HG02763 (cell line): ENCODE measurements around the gene TC2N.
"Not testable (repeated sequence)": the region's sequence is repeated elsewhere in the genome, so short reads cannot be mapped to it uniquely, and the experiment has no call there.

Source experiments
- ATAC-seq: cut with Tn5 transposase; IDR thresholded peaks from one replicate; pipeline ENCODE4 v1.9.1; 2021; ENCODE audit warnings: mild to moderate bottlenecking, moderate library complexity; ENCODE audit not compliant: unreplicated experiment

Gene TC2N

GRCh38 chr14:91755570-91756295, 111.6 kb downstream of the TC2N start:
- ATAC-seq = no peak

GRCh38 chr14:91754819-91755218, 112.5 kb downstream of the TC2N start:
- no peak for ATAC-seq

GRCh38 chr14:91754185-91754584, 113.2 kb downstream of the TC2N start:
- ATAC-seq = no peak

- no peak for ATAC-seq
These were observed 113.7 kb downstream of the TC2N start for GRCh38 chr14:91753501-91754128.

GRCh38 chr14:91752961-91753360, 114.4 kb downstream of the TC2N start:
- no peak for ATAC-seq

- ATAC-seq = no peak
These were observed 115.6 kb downstream of the TC2N start for GRCh38 chr14:91751719-91752118.

- no peak for ATAC-seq
These were observed 116.6 kb downstream of the TC2N start for GRCh38 chr14:91750634-91751198.

- no peak for ATAC-seq
These were observed 117.5 kb downstream of the TC2N start for GRCh38 chr14:91749868-91750267.

GRCh38 chr14:91748049-91748448, 119.3 kb downstream of the TC2N start:
- no peak for ATAC-seq

- ATAC-seq = no peak
These were observed 122.0 kb downstream of the TC2N start for GRCh38 chr14:91745344-91745743.

- ATAC-seq = no peak
These were observed 123.3 kb downstream of the TC2N start for GRCh38 chr14:91744068-91744480.

GRCh38 chr14:91743305-91743653, 124.1 kb downstream of the TC2N start:
- ATAC-seq = no peak

- no peak for ATAC-seq
These were observed 124.6 kb downstream of the TC2N start for GRCh38 chr14:91742621-91743304.

- not testable (repeated sequence) for ATAC-seq
These were observed 127.5 kb downstream of the TC2N start for GRCh38 chr14:91739867-91740266.

- ATAC-seq = no peak
These were observed 129.7 kb downstream of the TC2N start for GRCh38 chr14:91737619-91738018.

GRCh38 chr14:91732859-91733477, 134.4 kb downstream of the TC2N start:
- no peak for ATAC-seq

- ATAC-seq = no peak
These were observed 134.9 kb downstream of the TC2N start for GRCh38 chr14:91732439-91732838.

- ATAC-seq = no peak
These were observed 135.3 kb downstream of the TC2N start, which contains the start of gene CATSPERB for GRCh38 chr14:91731986-91732385. Gene CATSPERB, minus strand, starts transcription at chr14:91732086. Its CDS starts 2,607 bp downstream, at chr14:91729479.

GRCh38 chr14:91731018-91731417, 136.3 kb downstream of the TC2N start:
- no peak for ATAC-seq

- no peak for ATAC-seq
These were observed 137.6 kb downstream of the TC2N start for GRCh38 chr14:91729756-91730155.
